ACHN (cell line): Measurements from ENCODE around the gene COL12A1.

Experiments used
- DNase-seq: peaks from one replicate; pipeline ENCODE4 v3.0.0-alpha.2; 2015
- in situ Hi-C: cut with HindIII; loops from 2 replicates; pipeline ENCODE4 v1.10.0; 2017; ENCODE audit warnings: low sequenced_read_pairs, low pct_ligation_motif_present, low pct_unique_long_range_greater_than_20kb

The COL12A1 gene

DNA sequence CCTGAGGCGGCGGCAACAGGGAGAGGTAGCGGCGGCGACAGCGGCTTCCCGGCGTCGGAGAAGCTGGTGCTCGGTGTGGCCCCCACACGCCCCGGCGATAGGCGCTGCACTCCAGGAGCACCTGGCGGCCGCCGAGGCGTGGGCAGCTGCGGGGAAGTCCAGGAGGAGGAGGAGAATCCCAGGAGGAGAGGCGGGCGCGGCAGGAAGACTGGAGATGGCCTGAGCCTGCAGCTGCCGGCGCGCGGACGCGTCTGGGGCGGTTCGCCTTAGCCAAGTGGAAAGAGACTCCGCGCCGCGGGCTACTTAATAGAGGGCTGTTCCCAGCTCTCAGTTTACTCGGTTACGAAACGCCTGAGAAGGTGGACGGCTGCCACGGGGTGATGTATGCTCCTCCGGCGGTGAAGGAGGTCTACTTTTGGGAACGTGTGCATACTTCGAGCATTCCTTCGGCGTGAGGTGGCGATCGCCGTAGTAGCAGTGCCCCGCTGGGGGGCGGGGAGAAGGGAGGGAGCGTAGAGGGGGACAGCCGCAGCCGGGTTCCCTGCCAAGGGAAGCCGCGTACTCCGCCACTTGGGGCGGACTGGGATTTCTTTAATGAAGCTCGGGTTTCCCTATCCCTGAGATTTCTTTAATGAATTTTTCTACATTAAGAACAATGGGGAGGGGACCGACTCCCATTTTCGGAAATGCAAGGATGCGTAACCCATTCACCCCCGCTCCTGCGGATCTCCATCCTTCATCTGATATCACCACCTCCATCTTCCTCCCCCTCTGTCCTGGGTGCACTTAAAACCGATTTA is at the start of gene COL12A1:
COL12A1 (minus strand) TSS at position 278 of the 800 bp plus-strand sequence. CDS start 3,261 bp downstream, outside the sequence.
- in situ Hi-C loops, result no loop called here
- peak; percentile 93 for DNase-seq

DNA sequence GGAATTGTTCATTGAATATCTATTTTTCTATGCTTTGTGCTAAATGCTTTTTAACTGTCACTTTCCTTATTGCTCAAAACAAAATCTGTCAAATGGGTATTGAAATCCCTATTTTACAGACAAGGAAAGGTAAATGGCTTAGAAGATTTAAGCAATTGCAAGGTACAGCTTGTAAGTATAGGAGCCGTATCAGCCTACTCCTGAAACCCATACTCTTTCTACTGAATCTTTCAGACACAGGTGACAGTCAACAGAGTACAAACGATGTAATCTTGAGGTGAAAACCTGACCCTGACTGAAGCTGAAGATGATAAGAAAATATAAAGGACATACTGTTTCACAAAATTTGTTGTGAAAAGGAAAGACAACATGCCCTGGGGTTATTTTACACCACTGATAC is 44.7 kb upstream of the COL12A1 start:
- in situ Hi-C loops, result no loop called here
- no peak for DNase-seq

DNA sequence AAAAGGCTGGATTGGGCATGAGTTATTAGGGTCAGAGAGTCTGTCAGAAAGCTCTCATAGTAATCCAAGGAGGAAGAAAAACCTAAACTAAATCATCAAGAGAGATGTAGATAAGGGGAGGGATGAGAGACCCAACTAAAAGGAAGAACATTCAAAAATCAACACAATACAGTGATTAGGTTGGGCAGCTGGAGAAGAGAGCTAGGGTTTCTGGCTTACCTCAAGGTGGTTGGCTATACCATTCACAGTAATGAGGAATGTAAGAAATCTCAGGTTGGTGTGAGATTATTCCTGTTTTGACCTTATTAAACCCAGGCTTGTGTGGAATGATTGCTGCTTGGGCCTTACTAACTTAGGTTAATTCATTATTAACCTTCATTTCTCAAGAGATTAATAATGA is 44.0 kb upstream of the COL12A1 start:
- no peak for DNase-seq
- in situ Hi-C loops, result no loop called here

DNA sequence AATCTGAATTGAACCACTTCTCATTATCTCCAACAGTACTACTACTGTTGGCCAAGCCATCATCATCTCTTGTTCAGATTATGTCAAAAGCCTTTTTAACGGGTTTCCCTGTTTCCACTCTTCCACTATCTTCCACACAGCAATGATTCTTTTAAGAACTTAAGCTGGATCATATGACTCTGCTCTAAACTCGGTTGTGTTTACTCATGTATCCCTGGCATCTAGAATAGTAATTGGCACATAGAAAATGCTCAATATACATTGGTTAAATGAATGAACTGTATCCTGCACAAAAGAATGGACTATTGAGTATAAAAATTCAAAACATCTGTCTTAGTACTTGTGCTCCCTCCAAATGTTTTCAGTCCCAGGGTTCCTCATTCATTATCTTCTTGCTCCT is 40.5 kb upstream of the COL12A1 start:
- in situ Hi-C loops, result no loop called here
- DNase-seq, result no peak

DNA sequence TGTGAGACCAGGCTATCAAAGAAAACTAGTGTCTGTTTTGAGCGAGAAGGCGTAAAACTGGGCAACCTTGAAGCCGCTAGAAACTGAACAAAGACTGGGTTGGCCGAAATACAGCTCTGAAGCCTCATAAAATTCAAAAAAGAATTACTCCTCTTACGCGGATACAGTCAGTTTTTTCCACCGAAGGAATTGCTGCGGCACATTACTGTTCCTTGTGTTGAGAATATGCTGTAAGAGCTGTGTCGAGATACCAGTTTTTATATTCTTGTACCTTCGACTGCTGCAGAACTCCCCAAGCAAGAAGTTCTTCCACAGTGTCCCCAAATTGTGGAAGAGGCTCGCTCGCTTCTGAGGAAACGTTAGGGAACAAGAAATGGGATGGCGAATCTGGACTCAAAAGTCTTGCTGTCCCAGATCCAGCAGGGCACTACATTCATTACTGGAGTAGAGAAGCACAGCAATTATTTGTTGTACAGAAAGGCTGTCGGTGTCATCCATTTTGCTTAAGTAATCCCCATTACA is 38.3 kb upstream of the COL12A1 start:
- no peak for DNase-seq

DNA sequence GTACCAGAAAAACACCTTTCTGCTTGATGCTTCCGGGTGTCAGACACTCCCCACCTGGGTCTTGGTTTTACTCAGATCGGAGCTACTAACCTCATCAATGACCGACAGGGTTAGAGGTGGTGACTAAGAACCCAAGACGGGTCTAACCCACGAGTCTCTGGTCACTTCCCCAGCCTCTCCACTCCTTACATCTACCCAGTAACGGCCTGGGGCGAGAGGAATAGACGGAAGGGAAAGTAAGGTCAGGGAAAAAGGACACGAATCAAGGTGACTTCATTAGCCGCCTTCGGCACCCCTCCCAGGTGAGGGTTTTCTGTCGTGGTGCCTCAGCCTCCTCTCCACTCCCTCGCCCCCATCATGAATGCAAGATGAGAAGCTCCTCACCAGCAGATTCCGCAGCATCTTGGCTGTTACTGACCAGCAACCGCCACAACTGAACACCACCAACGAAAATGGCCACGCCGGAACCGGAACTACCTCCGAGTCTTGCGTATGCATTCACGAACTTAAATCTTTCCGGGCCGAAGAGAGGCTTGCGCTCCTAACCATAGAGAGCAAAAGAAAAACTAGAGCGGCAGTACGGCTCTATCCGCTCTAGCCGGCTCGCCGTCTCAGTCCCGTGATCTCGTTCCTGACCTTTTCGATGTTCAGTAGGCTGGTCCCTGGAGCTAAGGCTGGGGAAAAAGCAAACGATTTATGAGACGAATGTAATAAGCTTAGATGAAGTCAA is 37.6 kb upstream of the COL12A1 start, which contains the start of gene COX7A2:
COX7A2 (minus strand) TSS at position 469 of the 730 bp plus-strand sequence; CDS start at position 402, 67 bp downstream.
- in situ Hi-C loops, result no loop called here
- peak; percentile 96 for DNase-seq

More for the DNA sequence above, 38.3 kb upstream of the COL12A1 start:
- in situ Hi-C loops, result no loop called here

DNA sequence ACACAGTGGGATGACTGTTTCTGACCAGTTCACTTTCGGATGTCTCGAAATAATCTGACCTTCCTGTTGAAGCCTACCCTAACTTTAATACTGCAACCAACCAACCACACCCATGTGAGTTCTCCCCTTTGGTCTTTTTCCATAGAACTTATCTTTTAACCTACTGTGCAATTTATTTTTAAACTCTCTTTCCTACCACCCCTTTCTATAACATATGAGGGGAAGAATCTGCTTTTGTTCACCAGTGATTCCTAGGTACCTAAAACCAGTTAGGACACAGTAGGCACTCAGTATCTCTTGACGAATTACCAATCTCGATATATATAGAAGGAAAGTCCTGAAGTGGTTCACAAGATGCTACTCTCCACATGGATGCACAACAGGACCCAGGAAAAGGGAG is 30.8 kb upstream of the COL12A1 start:
- no peak for DNase-seq
- in situ Hi-C loops, result no loop called here

DNA sequence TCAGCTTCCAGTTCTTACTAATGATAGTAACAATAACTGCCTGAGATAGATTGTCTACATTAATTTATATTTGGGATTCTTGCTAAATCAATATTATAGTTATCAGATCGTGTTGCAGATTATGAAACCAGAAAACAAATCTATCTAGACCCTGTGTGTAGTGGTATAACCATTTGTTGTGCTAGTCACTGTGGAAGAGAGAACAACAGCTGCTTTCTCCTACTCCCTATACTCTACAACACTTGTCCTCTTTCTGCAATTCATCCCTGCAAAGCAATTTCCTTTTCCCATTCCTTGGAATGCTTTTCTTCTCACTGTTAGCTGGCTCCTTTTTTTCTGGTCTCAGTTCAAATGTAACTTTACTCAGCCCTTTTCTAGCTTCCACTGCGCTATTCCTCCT is 29.4 kb upstream of the COL12A1 start:
- no peak for DNase-seq
- in situ Hi-C loops, result no loop called here

DNA sequence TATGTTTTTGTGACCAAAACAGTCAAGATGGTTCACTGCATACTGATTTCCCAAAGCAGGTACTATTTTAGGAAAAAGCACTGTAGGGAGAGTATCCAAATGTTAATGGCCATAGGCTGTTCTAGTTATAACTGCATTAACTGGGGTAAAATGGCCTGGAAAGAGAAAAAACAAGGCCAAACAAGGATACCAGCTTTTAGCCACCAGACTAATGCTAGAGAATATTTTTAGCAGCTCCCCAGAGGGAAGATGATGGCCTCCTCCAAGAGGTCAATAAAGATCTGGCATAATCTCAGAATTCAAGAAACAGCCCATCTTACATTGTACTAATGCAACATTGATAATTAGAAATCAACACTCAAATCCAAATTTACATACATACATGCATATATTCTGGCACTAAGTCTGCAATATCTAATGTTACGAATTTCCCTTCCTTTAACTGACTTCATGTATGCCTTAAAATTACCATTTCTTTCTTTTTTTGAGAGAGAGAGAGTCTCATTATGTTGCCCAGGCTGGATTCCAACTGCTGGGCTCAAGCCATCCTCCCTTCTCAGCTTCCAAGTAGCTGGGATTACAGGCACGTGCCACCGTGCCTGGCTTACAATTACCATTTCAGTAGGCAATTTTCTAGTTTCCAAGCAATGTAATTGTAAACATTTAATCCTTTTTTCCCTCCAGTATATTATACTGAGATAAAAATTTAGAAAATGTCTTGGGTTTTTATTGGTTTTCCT is 28.4 kb upstream of the COL12A1 start:
- in situ Hi-C loops, result no loop called here
- no peak for DNase-seq

DNA sequence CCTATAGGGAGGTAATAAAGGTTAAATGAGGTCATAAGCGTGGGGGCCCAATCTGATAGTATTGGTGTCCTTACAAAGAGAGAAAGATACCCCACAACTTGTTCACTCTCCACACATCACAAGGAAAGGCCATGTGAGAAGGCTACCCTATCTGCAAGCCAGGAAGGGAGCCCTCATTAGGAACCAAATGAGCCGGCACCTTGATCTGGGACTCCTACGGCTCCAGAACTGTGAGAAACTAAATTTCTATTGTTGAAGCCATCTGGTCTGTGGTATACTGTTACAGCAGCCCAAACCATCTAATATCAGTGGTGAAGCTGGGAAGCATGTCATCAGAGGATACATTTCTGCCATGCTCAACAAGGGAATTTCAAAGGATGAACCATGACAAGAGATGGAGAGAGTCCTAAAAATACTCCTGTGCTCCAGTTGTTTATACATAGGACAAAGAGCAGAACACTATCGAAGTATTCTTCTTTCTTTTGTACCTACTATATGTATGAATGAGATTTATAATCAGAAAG is 27.3 kb upstream of the COL12A1 start:
- no peak for DNase-seq
- in situ Hi-C loops, result no loop called here

DNA sequence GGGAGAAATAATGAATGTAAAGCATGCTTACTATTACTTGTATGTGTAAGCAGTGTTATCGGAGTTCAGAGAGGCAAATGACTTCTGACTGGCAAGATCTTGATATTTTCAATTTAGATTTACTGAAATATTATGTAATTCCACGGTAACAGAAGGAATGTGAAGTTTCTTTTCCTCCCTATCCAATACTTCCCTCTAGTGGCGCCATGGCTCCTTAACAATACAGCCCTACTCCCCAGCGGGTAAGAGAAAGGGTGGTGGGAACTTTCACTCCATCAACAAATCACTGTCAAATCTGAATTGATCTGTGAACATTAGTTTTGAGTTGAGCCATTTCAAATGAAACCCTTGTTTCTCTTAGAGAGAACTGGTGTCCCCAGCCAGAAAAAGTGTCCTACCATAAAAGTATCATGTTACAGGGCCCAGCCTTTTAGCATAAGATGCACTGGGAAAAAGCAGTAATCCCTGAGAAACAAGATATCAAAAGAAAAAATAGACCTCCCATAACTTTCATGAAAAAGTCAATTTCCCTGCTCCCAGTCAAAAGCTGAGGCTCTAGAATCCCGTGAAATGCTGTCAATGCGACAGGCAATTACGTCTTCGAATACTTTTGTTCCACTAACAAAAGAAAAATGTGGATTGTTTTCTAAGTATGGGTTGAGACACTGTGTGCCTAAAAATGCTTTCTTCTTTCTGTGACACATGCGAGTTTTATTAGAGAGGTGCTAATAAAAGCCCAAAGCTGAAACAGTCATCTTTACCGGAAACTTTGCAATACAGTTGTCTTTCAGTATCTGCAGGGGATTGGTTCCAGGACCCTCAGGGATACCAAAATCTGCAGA is 24.9 kb upstream of the COL12A1 start:
- in situ Hi-C loops, result no loop called here
- peak; percentile 56 for DNase-seq

DNA sequence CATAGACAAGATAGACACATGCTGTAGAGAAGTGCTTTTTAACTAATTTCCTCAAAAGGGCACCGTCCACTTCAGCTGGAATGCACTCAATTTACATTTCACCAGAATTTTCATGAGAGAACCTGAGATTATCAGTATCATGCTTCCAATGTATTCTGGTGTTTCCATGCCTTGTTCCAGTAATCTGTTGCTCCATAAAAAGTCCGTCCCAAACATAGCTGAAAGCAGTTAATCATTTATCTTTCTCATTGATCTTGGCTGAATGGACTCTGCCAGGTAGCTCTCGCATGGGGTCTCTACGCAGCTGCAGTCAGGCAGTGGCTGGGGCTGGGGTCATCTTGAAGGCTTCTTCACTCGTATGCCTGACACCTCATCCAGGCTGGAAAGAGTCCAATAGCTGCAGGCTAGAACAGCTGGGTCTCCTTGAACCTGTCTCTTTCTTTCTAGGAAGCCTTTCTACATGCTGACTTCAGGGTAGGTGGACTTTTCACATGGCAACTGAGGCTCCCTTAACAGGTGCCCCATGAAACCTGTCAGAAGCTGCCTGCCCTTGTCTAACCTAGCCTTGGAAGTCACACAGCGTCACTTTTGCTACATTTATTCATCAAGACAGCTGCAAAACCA is 18.6 kb upstream of the COL12A1 start:
- DNase-seq, result no peak
- in situ Hi-C loops, result no loop called here

DNA sequence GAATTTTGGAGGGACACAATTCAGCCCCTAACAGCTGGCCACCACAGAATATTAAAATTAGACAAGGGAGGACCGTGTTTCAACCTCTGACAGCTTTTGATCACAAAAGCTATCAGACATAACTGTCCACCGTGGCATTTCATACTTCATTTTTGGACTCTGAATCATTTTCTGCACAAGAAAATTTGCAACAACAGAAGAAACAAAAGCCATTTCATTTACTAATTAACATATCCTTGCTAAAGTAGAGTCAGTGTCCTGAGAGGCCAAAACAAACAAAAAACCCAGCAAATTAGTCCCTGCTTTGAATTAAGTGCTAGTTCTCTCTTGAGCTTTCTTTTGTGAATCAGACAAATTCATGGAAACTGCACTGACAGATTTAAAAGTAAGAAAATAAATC is 17.6 kb upstream of the COL12A1 start:
- no peak for DNase-seq
- in situ Hi-C loops, result no loop called here

DNA sequence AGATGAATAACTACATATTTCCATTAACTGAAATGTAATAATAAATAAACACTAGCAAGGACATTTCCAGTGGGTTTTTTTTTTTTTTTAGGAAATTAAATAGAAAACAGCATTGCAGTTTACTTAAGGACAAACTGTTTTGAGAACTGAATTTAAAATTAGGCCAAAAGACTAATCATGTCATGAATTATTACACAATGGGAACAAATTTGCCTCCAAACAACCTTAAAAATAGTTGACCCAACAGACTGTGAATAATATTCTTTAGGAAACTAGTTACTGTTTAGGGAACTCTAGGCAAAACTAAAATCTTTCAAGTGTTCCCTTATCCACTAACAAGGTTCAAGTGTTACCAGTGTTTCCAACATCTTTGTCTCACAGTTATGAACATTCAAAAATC is 16.4 kb upstream of the COL12A1 start:
- no peak for DNase-seq
- in situ Hi-C loops, result no loop called here

DNA sequence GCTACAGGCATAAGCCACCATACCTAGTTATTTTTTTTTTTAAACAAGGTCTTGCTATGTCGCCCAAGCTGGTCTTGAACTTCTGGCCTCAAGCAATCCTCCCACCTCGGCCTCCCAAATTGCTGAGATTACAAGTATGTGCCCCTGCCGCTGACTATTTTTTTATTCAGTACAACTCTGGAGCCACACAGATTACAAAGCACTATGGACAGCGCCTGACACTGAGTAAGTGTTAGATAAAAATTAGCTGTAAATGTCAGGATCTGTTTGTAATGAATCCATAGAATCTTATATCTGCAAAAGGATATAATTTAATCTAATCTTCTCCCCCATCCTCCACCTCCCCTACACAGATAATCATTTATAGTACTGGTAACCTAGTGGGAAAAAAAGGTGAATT is 15.3 kb upstream of the COL12A1 start:
- no peak for DNase-seq
- in situ Hi-C loops, result no loop called here

DNA sequence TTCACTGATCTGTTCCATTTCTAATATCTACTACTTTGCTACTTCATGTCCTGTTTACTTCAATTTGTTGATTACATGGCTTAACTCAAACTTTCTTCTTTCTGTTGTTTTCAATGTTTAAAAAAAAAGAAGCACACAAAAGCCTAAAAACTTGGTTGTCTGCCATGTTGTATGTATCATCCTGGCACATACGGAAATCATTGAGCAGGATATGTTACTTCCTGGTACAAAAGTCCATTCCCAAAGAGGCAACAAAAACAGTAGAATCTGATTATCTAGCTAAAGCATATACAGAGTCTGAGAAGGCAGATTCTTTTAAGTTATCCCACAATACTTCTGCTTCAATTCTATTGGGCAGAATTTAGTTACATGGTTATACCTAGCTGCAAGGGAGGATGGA is 14.5 kb upstream of the COL12A1 start:
- in situ Hi-C loops, result no loop called here
- DNase-seq, result no peak

DNA sequence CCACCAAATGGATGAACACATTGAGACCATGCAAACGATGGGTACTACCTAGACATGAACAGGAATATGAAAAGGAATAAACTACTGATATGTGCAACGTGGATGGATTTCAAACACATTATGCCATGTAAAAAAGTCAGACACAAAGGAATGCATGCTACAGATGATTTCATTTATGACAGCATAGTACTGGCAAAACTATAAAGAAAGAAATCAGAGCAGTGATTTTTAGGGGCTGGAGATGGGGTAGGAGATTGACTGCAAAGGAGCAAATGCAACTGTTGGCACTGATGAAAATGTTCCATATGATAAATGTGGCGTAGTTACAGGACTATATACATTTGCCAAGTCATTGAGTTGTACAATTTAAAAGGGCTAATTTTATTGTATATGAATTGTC is 13.4 kb upstream of the COL12A1 start:
- in situ Hi-C loops, result no loop called here
- no peak for DNase-seq

DNA sequence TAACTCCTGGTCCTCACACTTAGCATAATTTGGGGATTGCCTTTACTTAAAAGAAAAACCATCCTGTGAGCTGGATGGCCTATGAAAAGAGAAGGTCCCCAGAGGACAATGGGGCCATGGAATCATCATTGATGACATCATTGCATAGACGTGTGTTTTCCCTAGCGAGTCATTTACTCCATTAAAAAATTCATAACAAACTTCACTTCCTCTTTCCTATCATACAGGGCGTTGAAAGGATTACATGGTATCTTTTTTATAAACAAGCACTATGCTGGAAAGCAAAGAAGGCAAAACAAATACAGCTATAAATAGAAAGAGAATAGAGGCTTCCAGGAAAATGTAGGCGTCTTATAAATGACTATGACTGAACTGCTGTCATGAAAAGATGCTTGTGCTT is 11.3 kb upstream of the COL12A1 start:
- DNase-seq, result no peak
- in situ Hi-C loops, result no loop called here
